NAMALWA (cell line): Measurements from ENCODE around the gene HOXB9.

Experiments used
- DNase-seq: peaks from one replicate; pipeline ENCODE4 v3.0.0-alpha.2; 2015; ENCODE audit warnings: low spot score

The HOXB9 gene

GRCh38 chr17:48596000-48596734 lies 30.0 kb downstream of the HOXB9 start:
- DNase-seq: no peak

GRCh38 chr17:48595278-48595999 lies 30.7 kb downstream of the HOXB9 start:
- DNase-seq: no peak

GRCh38 chr17:48594538-48595277 lies 31.4 kb downstream of the HOXB9 start:
- no peak for DNase-seq

DNA sequence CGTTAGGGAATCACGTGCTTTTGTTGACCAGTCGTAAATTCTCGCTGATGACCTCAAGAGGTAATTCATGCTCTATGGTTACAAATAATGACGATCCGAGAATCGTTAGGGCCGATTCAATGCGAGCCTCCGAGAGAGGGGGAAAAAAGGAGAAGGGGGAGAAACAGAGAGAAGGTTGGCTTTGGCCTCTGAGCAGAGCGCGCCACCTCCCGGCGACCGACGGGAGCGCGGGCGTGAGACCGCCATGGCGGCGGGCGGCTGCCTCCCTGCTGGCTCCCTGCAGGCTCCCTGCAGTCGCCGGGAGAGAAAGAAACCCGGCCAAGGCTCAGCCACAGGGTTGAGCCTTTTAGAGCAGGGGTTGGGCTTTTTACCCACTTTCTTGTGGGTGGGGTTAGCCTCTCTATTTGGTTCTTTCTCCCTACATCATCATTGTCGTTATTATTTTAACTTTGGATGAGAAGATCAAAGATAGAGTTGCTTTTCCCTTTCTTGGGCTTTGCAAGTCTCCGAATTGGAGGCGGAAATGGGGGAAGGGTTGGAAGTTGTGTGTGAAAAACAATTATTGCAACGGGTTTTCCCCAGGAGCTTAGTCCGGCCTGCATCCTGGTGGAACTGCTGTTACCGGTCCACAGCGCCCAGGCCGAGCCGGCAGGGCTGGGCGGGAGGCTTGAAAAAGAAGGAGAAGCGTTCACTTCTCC lies 32.2 kb downstream of the HOXB9 start:
- DNase-seq: peak; percentile 84

DNA sequence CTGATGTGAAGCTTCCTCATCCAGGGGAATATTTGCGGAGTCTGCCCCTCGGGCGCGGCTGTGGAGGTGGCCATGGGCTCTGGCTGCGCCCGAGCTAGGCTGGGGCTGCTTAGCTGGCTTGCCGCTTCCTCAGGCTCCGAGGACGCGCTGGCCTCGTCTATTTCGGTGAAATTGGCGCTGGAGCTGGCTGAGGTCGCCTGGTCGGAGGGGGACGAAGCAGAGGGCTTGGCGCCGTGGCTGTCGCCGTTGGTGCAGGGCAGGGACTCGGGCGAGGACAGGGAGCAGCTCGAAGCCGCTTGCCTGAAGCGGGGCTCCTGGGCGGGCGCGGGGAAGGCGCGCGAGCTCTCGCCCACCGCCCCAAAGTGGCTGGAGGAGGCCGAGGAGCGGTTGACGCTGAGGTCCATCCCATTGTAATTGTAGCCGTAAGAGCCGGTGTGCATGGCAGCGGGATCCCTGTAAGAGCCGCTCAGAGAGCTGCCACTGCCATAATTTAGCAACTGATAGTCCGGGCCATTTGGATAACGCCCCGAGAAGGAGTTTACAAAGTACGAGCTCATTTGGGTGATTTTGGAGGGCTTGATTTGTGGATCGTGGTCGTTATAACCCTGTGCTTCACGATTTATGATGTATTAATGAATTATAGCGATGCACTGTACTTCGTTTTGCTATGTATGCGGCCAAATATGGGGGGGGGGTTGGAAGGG lies 32.9 kb downstream of the HOXB9 start, which contains the start of gene HOXB5:
Gene HOXB5 (minus strand): TSS at position 654 of the 704 bp plus-strand sequence. CDS start 97 bp downstream, at position 557.
- DNase-seq: no peak

DNA sequence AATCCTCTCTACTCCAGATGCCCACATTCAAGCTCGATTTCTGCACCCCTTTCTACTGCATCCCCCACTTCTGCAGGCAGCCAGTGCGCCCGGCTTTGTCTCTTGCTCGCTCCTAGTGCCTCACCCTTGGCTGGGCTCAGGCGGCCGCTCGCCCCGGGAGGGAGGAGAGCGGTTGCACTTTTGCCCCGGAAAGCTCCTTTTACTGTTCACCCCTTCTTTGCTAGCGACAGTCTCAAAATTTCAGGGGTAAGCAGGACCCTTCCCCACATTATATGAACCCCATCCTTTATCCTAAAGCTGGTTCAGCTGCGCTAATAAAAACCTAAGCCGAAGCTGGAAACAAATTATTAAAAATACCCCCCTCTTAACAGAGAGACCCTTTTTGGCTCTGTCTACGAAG lies 33.6 kb downstream of the HOXB9 start:
- DNase-seq: no peak

DNA sequence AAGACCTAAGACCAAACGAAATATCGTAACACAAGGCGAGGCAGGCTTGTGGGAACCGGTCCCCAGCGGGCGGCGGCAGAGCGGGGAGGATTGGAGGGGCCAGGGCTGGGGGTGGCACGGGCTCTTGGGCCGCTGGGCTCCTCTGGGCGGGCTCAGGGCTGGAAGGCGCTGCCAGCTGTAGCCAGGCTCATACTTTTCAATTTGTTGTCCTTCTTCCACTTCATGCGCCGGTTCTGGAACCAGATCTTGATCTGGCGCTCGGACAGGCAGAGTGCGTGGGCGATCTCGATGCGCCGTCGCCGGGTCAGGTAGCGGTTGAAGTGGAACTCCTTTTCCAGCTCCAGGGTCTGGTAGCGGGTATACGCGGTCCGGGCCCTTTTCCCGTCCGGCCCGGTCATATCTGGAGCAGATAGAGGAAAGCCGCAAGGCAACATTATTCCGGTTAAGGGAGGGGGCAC lies 34.1 kb downstream of the HOXB9 start:
- no peak for DNase-seq

DNA sequence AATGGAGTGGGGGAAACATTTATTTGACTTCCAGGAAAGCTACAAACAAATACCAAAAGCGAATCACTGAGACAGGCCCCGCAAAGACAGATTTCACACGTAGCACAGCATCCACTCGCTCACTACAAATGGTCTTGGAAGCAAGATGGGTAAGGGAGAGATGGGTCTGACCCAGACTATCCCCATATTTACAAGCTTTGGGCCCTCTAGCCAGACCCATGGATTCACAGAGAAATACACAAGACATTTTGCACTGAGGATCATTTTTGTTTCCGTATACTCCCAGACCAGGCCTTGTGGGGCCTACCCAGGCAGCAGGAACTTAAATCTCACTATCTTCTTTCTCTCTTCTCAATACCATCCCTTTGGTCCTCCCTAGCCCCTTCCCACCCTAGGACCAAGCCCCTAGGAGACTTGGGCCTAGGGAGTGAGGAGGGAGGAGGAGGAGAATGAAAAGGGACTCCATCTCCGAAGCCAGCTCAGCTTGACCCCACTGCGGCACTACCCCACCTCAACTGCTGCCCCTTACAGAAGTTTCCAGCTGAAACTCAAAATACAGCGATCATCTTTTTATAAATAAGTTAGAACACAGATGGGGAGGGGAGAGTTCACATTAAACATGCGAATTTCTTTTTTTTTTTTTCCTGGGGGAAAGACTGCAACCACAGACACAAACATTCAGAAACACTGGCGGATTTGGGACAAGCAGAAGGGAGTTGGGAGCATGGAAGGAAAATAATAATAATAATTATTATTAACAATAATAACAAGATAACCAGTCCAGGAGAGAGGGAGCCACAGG lies 34.7 kb downstream of the HOXB9 start:
- no peak for DNase-seq

GRCh38 chr17:48590607-48591161 lies 35.5 kb downstream of the HOXB9 start:
- DNase-seq: no peak

- DNase-seq: no peak
These were observed 36.1 kb downstream of the HOXB9 start, which contains the start of gene HOXB3 for GRCh38 chr17:48589831-48590606. TSS of gene HOXB3 (minus strand) at chr17:48590241. CDS start at chr17:48552474, 37,767 bp downstream.

DNA sequence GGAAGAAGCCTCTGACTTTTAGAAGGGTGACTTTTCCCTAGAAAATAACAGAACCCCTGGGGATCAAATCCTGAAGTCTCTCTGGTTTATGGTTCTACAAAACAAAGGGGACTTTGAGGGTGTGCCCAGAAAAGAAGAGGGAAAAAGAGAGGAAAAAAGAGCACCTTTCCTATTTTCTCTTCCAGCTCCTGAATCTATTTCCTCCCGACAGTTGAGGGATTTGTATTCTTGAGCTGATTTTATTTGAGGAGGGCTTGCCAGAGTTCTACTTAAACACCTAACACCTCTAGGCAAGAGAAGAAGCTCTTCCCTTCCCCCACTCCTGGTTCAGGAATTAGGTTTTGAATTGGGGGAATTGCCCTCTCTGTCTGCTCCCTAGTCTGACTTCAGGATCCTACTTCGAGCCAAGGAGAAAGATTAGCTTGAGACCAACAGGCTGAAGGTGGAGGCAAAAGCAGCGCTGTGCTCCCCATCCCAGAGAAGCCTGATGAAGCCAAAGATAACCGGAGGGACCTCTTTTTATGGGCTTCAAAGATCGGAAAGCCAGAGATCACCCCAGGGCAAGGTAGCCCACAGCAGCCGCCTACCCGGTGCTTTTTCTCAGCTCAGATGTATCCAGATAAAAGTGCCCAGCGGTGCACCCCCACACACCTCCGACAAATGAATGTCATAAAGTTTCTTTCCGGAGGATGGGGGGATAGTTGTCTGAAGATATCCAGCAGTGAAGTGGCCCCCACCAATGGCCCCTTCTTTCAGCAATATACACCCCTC lies 36.9 kb downstream of the HOXB9 start:
- no peak for DNase-seq

GRCh38 chr17:48588528-48588927 lies 37.6 kb downstream of the HOXB9 start:
- no peak for DNase-seq

GRCh38 chr17:48588074-48588415 lies 38.1 kb downstream of the HOXB9 start:
- no peak for DNase-seq

DNA sequence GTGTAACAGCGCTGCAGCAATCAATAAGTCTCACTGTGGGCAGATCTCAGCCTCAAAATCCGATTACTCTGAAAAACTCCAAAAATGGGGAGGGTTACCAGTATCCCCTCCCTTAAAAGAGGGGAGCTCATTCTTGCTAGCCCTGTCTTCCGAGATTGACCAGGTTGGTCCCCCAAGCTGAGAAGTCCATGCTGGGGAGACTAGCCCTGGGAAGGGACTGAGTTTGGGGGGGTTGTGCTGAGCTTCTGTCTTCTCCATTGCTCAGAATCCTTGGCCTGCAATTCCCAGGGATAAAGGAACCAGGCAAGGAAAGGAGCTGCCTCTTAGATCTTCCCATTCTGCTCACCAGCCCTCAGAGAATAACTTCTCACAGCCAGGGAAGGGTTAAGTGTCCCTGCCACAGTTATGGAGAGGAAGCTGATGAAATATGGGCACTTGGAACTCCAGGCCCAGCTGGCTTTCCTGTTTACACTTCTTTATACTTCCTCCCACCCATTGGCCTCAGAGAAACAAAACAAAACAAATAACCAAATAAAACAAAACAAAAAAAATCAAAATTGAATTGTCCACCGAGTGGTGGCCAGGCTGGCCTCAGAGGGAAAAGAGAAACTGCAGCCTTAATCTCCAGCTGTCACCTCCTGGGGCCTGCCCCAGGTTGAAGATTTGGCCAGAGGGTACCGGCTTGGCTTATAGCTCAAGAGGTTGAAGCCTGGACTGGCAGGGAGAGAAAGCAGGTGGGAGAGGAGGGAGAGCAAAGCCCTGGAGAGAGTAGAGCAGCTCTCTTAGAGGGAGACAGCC lies 38.7 kb downstream of the HOXB9 start:
- DNase-seq: no peak

GRCh38 chr17:48586355-48587258 lies 39.6 kb downstream of the HOXB9 start:
- DNase-seq: no peak

GRCh38 chr17:48584223-48584741 lies 41.9 kb downstream of the HOXB9 start:
- DNase-seq: no peak
